ENCODE measurements around the gene ENG. TPM values are rescaled to one million over a fixed set of nuclear protein-coding genes. Genes with fewer than 3 reads are reported as not detected.

Gene ENG
- total RNA-seq, 6 experiments from 2014 or later = 27.4 to 90.1 (median 54.1) TPM

DNA sequence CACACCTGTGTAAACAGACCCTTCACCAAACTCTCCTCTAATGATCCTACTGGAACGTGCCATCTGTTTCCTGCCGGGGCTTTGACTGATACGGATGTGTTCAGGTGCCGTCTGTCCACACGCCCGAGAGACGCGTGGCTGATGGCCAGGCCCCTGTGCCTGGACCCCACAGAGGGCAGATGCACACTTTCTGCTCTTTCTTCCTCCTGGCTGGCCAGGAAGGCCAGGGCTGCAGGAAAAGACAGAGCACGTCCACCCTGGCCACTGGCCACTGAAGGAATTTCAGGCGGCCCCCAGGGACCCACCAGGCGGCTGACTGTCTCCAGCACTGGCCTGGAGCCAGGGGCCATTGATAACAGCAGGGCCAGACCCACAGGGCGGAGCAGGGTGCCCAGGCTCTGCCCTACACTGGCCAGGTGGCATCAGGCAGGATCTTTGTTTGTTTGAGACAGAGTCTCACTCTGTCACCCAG is 3.6 kb upstream of the ENG start:
- H3K27ac ChIP-seq = peak overlapping the region; percentile 21 to 45 (median 37)

DNA sequence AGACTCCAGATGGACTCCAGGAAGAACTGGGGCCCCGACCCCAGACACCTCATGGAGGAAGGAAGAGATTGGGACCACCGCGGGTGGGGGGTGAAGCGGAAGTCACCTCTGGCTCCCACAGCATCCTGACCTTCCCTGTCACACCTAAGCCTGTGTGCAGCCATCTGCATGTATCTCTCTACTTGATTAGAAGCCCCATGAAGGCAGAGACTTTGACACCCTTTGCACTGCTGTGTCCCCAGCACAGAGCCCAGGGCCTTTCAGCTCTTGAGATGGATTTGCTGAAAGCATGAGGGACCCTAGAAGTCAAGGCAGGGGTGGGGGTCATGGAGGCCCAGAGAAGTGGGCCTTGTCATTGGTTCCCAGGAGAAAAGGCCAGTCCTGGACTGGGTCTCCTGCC is 2.8 kb upstream of the ENG start:
- Histone ChIP-seq H3K27ac (peak overlapping the region; percentile 21 to 45 (median 37)), H3K4me3 (no peak overlapping the region), H3K36me3 (no peaks in the 10 kb centered on the region), H3K4me1 (peaks cover 2 to 14% (median 6%) of the 10 kb centered on the region in 4 donors), H3K9me3 (no peaks in the 10 kb centered on the region), H3K27me3 (no peaks in the 10 kb centered on the region)
- 40% methylated on average over 2 of the region's 4 CpGs for WGBS (ENCODE audit: insufficient coverage, low coverage, low lambda C conversion rate, missing lambda C conversion rate)
- DNase-seq = no peak
- no peak for TF ChIP-seq POLR2A (IDR thresholded peaks at IDR 0.05)
- TF ChIP-seq, protein P1, sequence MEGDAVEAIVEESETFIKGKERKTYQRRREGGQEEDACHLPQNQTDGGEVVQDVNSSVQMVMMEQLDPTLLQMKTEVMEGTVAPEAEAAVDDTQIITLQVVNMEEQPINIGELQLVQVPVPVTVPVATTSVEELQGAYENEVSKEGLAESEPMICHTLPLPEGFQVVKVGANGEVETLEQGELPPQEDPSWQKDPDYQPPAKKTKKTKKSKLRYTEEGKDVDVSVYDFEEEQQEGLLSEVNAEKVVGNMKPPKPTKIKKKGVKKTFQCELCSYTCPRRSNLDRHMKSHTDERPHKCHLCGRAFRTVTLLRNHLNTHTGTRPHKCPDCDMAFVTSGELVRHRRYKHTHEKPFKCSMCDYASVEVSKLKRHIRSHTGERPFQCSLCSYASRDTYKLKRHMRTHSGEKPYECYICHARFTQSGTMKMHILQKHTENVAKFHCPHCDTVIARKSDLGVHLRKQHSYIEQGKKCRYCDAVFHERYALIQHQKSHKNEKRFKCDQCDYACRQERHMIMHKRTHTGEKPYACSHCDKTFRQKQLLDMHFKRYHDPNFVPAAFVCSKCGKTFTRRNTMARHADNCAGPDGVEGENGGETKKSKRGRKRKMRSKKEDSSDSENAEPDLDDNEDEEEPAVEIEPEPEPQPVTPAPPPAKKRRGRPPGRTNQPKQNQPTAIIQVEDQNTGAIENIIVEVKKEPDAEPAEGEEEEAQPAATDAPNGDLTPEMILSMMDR (IDR thresholded peaks at IDR 0.05) = no peak
- ATAC-seq = no peak
- intact Hi-C loops (cut with DNase I) = no loop called here

More for the DNA sequence above, 3.6 kb upstream of the ENG start:
- 20% methylated on average over 10 of the region's 12 CpGs for WGBS (ENCODE audit: insufficient coverage, low coverage, low lambda C conversion rate, missing lambda C conversion rate)
- peaks cover 2 to 14% (median 6%) of the 10 kb centered on the region in 4 donors for H3K4me1 ChIP-seq
- no peak overlapping the region for H3K4me3 ChIP-seq
- intact Hi-C loops (cut with DNase I) = no loop called here
- TF ChIP-seq POLR2A (IDR thresholded peaks at IDR 0.05) = no peak
- TF ChIP-seq, protein P1 (IDR thresholded peaks at IDR 0.05) = no peak
- peak in 1 of 3 donors; percentile 70 for DNase-seq
- no peaks in the 10 kb centered on the region for H3K27me3 ChIP-seq
- no peaks in the 10 kb centered on the region for H3K36me3 ChIP-seq
- ATAC-seq = peak; percentile 6 to 42 (median 22)
- H3K9me3 ChIP-seq = no peaks in the 10 kb centered on the region

DNA sequence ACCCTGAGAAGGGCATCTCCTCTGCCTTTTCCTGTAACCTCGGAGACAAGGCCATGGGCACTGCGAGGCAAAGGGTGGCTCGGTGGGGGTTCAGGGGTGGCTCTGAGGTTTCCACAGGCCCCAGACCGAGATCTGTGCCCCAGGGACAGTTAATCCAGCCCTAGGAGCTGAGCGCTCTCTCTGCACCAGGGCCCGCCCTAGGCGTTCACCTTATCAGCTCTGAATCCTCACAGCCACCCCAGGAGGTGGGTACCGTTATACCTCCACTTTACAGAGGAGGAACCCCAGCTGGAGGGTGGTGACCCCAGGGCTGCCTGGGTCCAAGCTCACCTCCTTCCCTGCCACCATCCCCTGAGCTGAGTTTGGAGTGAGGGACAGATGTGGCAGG is 2.3 kb upstream of the ENG start:
- no CpG with 5 or more reads among the region's 8 CpGs for WGBS (ENCODE audit: insufficient coverage, low coverage, low lambda C conversion rate, missing lambda C conversion rate)
- no peaks in the 10 kb centered on the region for H3K9me3 ChIP-seq
- no peaks in the 10 kb centered on the region for H3K36me3 ChIP-seq
- DNase-seq = no peak
- intact Hi-C loops (cut with DNase I) = no loop called here
- peaks cover 2 to 14% (median 6%) of the 10 kb centered on the region in 4 donors for H3K4me1 ChIP-seq
- H3K27ac ChIP-seq = peak overlapping the region in 2 of 3 donors; percentile 15 to 33
- TF ChIP-seq, protein P1 (IDR thresholded peaks at IDR 0.05) = no peak
- TF ChIP-seq POLR2A (IDR thresholded peaks at IDR 0.05) = no peak
- no peaks in the 10 kb centered on the region for H3K27me3 ChIP-seq
- H3K4me3 ChIP-seq = no peak overlapping the region
- no peak for ATAC-seq

DNA sequence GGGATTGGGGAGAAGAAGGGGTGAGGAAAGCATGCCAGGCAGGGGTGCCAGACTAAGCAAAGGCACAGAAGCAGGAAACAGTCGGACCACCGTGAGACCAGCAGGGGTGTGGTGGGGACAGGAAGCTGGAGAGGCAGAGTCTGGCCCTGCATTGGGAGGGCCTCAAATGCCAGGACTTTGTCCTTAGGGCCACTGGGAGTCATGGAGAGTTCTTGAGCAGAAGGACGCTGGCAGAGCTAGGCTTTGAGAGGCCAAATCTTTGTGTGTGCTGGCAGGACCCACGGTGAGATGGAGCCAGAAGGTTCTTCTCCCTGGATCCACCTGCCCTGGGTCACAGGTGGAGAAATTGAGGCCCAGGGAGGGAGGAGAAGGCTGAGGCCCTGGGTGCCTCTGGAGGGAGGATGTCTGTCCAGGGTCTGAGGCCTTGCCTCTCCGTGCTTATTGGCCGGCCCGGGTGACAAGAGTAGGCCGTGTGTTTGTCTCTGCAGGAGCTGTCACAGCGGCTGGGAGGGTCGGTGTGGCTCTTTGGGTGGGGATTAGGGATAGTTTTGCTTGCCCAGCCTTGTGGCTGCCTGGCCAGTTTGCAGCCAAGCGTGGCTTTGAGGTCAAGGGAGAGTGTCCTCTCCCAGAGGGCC is 1.8 kb upstream of the ENG start:
- DNase-seq = no peak
- no peaks in the 10 kb centered on the region for H3K36me3 ChIP-seq
- H3K4me3 ChIP-seq = no peak overlapping the region
- no peaks in the 10 kb centered on the region for H3K27me3 ChIP-seq
- H3K4me1 ChIP-seq = peaks cover 2 to 14% (median 6%) of the 10 kb centered on the region in 4 donors
- H3K9me3 ChIP-seq = no peaks in the 10 kb centered on the region
- no peak for ATAC-seq
- peak overlapping the region in 2 of 3 donors; percentile 15 to 33 for H3K27ac ChIP-seq
- WGBS (ENCODE audit: insufficient coverage, low coverage, low lambda C conversion rate, missing lambda C conversion rate) = 0% methylated on average over 1 of the region's 11 CpGs
- TF ChIP-seq POLR2A (IDR thresholded peaks at IDR 0.05) = no peak
- TF ChIP-seq, protein P1 (IDR thresholded peaks at IDR 0.05) = no peak
- intact Hi-C loops (cut with DNase I) = no loop called here
